Fibroblast of the aortic adventitia (primary cell): ENCODE data around the gene RNPEP. TPM values are rescaled to one million over a fixed set of nuclear protein-coding genes. Genes with fewer than 3 reads are reported as not detected.

Source experiments
- DNase-seq: peaks from one replicate; pipeline ENCODE4 v3.0.0-alpha.2; 2010; ENCODE audit warnings: low read depth
- H3K4me3 ChIP-seq: 2 replicates; pipeline ENCODE4 v1.5.1; 2011; ENCODE audit warnings: low read depth, mild to moderate bottlenecking, control low read depth, low read length, moderate library complexity
- CTCF ChIP-seq: IDR thresholded peaks from 2 replicates; pipeline ENCODE4 v1.5.1; 2011; ENCODE audit warnings: mild to moderate bottlenecking, low read length, control low read depth, inconsistent platforms; ENCODE audit not compliant: insufficient read depth
- total RNA-seq: library from RNA; depleted of rRNA; stranded (reverse); fragments of >200 nt; gene quantifications from 2 replicates; pipeline ENCODE4 v1.2.3, GENCODE V29; 2012; ENCODE audit warnings: low replicate concordance

The RNPEP gene
- total RNA-seq, 1 donor, result 49.3 TPM

DNA sequence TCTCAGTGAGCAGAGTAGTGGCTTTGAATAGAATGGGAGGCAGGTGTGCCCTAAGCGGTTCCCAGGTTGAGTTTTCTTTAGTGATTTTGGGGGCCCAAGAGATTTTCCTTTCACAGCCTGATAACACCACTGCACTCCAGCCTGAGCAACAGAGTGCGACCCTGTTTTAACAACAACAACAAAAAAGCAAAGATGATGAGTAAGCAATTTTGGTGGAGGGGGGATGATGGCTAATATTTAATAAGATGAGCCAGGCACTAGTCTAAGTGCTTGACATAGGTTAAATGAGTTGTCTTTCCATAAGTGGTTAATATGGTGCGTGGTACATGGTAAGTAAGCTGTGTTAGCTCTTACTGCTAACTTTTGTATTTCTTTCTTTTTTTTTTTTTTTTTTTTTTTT is 2.0 kb downstream of the RNPEP start:
- no peak for DNase-seq
- TF ChIP-seq CTCF, result no peak
- no peak overlapping the region for H3K4me3 ChIP-seq

GRCh38 chr1:201985355-201985754 is 2.9 kb downstream of the RNPEP start:
- H3K4me3 ChIP-seq, result no peak overlapping the region
- no peak for TF ChIP-seq CTCF
- no peak for DNase-seq

DNA sequence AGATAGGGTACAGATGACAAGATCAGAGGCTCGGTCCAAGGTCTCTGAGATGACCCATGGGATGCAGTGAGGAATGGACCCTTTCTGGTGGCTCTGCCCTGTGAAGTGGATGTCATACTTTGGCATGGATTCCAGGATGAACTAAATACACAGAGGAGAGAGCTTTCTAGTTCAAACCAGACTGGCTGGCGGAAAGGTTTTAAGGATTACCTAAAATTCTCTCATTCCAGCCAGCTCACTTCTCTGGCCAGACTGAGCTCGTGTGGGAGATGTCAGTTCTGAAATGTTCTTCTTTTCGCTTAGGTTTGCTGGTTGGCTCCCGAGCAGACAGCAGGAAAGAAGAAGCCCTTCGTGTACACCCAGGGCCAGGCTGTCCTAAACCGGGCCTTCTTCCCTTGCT is 6.2 kb downstream of the RNPEP start:
- TF ChIP-seq CTCF, result no peak
- H3K4me3 ChIP-seq, result no peak overlapping the region
- DNase-seq, result no peak

DNA sequence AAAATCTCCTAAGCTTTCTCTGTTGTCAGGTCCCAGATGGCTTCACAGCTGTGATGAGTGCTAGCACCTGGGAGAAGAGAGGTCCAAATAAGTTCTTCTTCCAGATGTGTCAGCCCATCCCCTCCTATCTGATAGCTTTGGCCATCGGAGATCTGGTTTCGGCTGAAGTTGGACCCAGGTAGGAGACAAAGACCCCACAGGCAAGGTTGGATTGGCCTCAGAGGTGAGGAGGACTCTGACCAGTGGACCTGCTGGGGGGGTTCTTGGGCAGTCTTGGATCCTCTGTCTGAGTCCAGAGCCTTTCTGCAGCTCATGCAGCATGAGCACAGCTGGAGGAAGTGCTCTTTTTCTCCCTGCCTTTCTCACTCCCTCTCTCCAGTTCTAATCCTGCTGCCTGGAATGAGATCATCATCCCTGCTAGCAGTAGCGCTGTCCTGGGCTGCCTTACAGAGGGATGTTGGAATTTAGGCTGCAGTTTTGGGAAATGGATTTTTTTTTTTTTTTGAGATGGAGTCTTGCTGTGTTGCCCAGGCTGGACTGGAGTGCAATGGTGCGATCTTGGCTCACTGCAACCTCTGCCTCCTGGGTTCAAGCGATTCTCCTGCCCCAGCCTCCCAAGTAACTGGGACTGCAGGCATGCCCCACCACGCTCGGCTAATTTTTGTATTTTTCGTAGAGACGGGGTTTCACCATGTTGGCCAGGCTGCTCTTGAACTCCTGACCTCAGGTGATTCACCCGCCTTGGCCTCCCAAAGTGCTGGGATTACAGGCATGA is 7.1 kb downstream of the RNPEP start:
- TF ChIP-seq CTCF, result no peak
- DNase-seq, result no peak
- H3K4me3 ChIP-seq, result no peak overlapping the region

GRCh38 chr1:201990427-201990826 is 8.0 kb downstream of the RNPEP start:
- no peak for TF ChIP-seq CTCF
- no peak overlapping the region for H3K4me3 ChIP-seq
- DNase-seq, result peak; percentile 13

- TF ChIP-seq CTCF, result peak; percentile 79
- H3K4me3 ChIP-seq, result no peak overlapping the region
- DNase-seq, result peak; percentile 51
Observed at GRCh38 chr1:201999625-202000238, 17.3 kb downstream of the RNPEP start.
